H1 (cell line): ENCODE results near the gene CDK19. TPM values are rescaled to one million over a fixed set of nuclear protein-coding genes. Genes with fewer than 3 reads are reported as not detected.

Source experiments
- polyA plus RNA-seq, 7 experiments: library from polyadenylated mRNA; depleted of rRNA in 3 of 7; stranded (reverse) in 5 of 7; unstranded in 2 of 7; fragments of >200 nt in 5 of 7; fragments of 200-250 nt in 2 of 7; gene quantifications; 1 replicate in 5 of 7; 2 replicates in 1 of 7; 4 replicates in 1 of 7; pipeline versions ENCODE4 v1.2.1 to v1.2.3, GENCODE V29; 2011 to 2013; ENCODE audit warnings: missing spikeins in 2 of 7, mixed read lengths in 2 of 7
- total RNA-seq: library from RNA; stranded (reverse); fragmentation: NEBNext Ultra II Directional; extraction: Animal tissue kit (Norgen Biotek cat#: 25700); gene quantifications from 2 replicates; pipeline ENCODE4 v1.2.1, GENCODE V29; 2021
- TF ChIP-seq, protein P1 (sequence below): fragments of 300-600 bp; sonication (generic); IDR thresholded peaks from 2 replicates; pipeline ENCODE4 v1.7.1; 2012; ENCODE audit warnings: low read length, moderate library complexity, mild to moderate bottlenecking, inconsistent platforms; ENCODE audit not compliant: insufficient replicate concordance
- TF ChIP-seq, protein P2 (sequence below): IDR thresholded peaks from 2 replicates; pipeline ENCODE4 v1.6.1; 2012; ENCODE audit warnings: inconsistent platforms

CDK19 gene
- total and polyA plus RNA-seq, 2 of the 8 experiments (the other 6 are each of a cell fraction or from before 2014, with no cell fraction given), result 4.9 to 12.6 TPM

- TF ChIP-seq, protein P1, sequence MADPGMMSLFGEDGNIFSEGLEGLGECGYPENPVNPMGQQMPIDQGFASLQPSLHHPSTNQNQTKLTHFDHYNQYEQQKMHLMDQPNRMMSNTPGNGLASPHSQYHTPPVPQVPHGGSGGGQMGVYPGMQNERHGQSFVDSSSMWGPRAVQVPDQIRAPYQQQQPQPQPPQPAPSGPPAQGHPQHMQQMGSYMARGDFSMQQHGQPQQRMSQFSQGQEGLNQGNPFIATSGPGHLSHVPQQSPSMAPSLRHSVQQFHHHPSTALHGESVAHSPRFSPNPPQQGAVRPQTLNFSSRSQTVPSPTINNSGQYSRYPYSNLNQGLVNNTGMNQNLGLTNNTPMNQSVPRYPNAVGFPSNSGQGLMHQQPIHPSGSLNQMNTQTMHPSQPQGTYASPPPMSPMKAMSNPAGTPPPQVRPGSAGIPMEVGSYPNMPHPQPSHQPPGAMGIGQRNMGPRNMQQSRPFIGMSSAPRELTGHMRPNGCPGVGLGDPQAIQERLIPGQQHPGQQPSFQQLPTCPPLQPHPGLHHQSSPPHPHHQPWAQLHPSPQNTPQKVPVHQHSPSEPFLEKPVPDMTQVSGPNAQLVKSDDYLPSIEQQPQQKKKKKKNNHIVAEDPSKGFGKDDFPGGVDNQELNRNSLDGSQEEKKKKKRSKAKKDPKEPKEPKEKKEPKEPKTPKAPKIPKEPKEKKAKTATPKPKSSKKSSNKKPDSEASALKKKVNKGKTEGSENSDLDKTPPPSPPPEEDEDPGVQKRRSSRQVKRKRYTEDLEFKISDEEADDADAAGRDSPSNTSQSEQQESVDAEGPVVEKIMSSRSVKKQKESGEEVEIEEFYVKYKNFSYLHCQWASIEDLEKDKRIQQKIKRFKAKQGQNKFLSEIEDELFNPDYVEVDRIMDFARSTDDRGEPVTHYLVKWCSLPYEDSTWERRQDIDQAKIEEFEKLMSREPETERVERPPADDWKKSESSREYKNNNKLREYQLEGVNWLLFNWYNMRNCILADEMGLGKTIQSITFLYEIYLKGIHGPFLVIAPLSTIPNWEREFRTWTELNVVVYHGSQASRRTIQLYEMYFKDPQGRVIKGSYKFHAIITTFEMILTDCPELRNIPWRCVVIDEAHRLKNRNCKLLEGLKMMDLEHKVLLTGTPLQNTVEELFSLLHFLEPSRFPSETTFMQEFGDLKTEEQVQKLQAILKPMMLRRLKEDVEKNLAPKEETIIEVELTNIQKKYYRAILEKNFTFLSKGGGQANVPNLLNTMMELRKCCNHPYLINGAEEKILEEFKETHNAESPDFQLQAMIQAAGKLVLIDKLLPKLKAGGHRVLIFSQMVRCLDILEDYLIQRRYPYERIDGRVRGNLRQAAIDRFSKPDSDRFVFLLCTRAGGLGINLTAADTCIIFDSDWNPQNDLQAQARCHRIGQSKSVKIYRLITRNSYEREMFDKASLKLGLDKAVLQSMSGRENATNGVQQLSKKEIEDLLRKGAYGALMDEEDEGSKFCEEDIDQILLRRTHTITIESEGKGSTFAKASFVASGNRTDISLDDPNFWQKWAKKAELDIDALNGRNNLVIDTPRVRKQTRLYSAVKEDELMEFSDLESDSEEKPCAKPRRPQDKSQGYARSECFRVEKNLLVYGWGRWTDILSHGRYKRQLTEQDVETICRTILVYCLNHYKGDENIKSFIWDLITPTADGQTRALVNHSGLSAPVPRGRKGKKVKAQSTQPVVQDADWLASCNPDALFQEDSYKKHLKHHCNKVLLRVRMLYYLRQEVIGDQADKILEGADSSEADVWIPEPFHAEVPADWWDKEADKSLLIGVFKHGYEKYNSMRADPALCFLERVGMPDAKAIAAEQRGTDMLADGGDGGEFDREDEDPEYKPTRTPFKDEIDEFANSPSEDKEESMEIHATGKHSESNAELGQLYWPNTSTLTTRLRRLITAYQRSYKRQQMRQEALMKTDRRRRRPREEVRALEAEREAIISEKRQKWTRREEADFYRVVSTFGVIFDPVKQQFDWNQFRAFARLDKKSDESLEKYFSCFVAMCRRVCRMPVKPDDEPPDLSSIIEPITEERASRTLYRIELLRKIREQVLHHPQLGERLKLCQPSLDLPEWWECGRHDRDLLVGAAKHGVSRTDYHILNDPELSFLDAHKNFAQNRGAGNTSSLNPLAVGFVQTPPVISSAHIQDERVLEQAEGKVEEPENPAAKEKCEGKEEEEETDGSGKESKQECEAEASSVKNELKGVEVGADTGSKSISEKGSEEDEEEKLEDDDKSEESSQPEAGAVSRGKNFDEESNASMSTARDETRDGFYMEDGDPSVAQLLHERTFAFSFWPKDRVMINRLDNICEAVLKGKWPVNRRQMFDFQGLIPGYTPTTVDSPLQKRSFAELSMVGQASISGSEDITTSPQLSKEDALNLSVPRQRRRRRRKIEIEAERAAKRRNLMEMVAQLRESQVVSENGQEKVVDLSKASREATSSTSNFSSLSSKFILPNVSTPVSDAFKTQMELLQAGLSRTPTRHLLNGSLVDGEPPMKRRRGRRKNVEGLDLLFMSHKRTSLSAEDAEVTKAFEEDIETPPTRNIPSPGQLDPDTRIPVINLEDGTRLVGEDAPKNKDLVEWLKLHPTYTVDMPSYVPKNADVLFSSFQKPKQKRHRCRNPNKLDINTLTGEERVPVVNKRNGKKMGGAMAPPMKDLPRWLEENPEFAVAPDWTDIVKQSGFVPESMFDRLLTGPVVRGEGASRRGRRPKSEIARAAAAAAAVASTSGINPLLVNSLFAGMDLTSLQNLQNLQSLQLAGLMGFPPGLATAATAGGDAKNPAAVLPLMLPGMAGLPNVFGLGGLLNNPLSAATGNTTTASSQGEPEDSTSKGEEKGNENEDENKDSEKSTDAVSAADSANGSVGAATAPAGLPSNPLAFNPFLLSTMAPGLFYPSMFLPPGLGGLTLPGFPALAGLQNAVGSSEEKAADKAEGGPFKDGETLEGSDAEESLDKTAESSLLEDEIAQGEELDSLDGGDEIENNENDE, result no peak
- TF ChIP-seq, protein P2, sequence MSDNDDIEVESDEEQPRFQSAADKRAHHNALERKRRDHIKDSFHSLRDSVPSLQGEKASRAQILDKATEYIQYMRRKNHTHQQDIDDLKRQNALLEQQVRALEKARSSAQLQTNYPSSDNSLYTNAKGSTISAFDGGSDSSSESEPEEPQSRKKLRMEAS, result no peak
Measured at GRCh38 chr6:110681543-110682459, 133.5 kb downstream of the CDK19 start (continued).
